HG03064 (cell line): Measurements from ENCODE around the gene USP34.
"Not testable (repeated sequence)": the region's sequence is repeated elsewhere in the genome, so short reads cannot be mapped to it uniquely, and the experiment has no call there.

Source experiments
- ATAC-seq: cut with Tn5 transposase; IDR thresholded peaks from one replicate; pipeline ENCODE4 v1.9.1; 2021; ENCODE audit warnings: low read depth; ENCODE audit not compliant: unreplicated experiment

The USP34 gene

GRCh38 chr2:61461404-61461803 is 9.5 kb downstream of the USP34 start:
- ATAC-seq, result no peak

- ATAC-seq, result no peak
Observed at GRCh38 chr2:61460163-61460562, 10.7 kb downstream of the USP34 start.

GRCh38 chr2:61456746-61457420 is 14.0 kb downstream of the USP34 start:
- ATAC-seq, result no peak

DNA sequence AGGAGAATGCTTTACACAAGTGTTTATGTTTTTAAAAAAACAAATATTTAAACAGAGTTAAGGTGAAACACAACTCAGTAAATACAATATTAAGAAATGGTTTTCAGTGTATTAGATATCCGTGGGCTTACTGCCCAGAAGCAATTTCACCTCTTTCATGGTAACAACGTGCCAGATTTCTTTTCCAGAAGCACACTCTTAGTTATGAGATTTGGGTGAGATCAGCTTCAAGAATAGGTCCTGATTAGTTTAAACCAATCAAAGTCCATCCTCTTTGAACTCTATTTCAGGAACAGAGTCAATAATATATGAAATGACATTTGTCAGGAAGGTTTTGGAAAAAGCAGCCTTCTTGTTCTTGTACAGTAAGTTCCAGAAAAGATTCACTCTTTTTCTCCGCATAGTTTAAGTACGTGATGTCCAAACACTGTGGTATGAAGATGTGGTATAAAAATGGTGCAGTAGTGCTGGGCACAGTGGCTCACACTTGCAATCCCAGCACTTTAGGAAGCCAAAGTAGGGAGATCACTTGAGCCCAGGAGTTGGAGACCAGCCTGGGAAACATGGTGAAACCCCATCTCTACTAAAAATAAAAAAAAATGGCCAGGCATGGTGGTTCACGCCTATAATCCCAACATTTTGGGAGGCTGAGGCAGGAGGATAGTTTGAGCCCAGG is 14.7 kb downstream of the USP34 start:
- no peak for ATAC-seq

GRCh38 chr2:61454972-61455371 is 15.9 kb downstream of the USP34 start:
- ATAC-seq, result not testable (repeated sequence)

GRCh38 chr2:61454383-61454782 is 16.5 kb downstream of the USP34 start:
- ATAC-seq, result no peak

DNA sequence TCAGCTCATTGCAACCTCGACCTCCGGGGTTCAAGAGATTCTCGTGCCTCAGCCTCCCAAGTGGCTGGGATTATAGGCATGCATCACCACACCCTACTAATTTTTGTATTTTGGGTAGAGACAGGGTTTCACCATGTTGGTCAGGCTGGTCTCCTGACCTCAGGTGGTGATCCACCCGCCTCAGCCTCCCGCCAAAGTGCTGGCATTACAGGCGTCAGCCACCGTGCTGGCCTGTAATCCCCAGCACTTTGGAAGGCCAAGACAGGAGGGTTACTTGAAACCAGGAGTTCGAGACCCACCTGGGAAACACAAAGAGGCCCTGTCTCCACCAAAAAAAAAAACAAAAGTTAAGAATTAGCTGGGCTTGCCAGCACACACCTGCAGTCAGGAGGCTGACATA is 18.5 kb downstream of the USP34 start:
- ATAC-seq, result no peak

- no peak for ATAC-seq
Observed at GRCh38 chr2:61451178-61451577, 19.7 kb downstream of the USP34 start.

DNA sequence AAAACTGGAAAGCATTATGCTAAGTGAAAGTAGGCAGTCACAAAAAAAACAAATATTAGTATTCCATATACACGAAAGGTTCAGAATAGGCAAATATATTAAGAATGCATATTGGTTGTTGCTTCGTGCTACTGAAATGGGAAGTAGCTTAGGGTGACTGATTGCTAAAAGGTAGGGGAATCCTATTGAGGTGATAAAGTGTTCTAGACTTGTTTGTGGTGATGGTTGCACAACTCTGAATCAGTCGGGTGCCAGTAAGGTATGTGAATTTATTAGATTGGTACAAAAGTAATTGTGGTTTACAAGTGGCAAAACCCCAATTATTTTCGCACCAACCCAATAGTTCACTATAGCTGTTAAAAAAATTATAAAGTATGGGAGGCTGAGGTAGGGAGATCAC is 20.7 kb downstream of the USP34 start:
- no peak for ATAC-seq

DNA sequence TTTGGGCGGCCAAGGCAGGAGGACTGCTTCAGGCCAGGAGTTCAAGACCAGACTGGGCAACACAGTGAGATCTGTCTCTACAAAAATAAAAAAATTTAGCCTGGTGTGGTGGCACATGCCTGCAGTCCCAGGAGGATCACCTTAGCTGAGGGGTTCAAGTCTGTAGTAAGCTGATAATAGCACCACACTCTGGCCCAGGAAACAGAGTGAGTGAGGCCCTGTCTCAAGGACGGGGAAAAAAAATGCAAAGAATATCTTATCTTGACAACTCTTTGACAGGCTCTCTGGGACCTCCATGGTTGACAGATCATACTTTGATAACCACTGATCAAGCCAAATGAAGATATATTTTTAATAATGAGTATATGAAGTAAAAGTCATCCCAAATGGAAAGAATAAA is 22.7 kb downstream of the USP34 start:
- no peak for ATAC-seq

GRCh38 chr2:61446971-61447370 is 23.9 kb downstream of the USP34 start:
- ATAC-seq, result not testable (repeated sequence)

- peak; percentile 85 for ATAC-seq
Observed at GRCh38 chr2:61443342-61444041, 27.4 kb downstream of the USP34 start.

DNA sequence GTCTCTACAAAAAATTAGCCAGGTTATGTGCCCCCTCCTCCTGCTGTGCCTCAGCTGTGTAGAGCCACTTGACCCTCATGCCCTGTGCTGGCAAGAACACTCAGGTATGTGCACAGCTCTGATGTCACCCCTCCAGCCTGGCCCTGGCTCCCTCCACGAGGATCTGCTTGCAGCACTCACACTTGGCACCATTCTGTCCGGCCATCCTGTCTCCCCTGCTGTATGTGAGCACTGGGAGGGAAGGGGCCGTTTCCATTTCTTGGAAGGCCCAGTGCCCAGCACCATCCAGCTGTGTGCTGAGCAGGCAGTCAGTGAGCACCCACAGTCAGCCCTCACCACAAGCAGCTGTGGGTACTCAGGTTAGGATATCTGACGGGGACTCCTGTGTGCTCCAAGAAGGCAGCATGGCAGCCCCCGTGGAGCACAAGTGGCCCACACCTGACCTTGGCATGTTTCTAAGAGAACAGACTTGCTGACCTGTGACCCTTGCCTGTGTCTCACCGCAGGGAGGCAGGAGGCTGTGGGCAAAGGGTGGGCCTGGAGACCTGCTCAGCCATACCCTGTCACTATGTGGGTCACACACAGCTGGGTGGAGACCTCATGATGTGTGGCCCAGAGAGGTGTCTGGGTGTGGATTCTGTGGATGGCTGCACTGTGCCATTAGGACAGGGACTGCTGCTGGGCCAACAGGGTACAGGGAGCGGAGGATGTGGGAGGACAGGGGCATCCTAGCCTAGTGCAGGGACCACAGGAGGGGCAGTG is 31.5 kb downstream of the USP34 start:
- no peak for ATAC-seq

DNA sequence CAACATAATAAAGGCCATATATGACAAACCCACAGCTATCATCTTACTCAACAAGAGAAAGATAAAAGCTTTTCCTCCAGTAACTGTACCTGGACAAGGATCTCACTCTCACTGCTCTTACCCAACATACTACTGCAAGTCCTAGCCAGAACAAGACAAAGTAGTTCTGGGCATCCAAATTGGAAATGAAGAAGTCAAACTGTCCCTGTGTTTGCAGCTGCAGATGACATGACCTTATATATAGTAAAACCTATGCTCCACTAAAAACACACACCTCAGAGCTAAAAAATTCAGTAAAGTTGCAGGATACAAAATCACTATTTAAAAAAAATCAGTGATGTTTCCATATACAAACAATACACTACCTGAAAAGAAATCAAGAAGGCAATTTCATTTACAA is 32.2 kb downstream of the USP34 start:
- ATAC-seq, result no peak

GRCh38 chr2:61437170-61437569 is 33.7 kb downstream of the USP34 start:
- no peak for ATAC-seq

GRCh38 chr2:61436092-61436491 is 34.8 kb downstream of the USP34 start:
- no peak for ATAC-seq

DNA sequence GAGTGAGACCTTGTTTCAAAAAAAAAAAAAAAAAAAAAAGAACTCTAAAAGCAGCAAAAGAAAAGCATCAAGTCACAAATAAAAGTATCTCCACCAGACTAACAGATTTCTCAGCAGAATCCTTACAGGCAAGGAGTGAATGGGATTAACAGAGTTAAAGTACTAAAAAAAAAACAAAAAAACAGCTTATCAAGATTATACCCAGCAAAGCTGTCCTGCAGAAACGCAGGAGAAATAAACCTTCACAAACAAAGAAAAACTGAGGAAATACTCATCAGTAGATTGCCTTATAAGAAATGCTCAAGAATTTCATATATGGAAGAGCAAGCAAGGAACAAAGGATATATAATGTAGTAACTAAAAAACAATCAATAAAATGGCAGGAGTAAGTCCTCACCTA is 35.6 kb downstream of the USP34 start:
- no peak for ATAC-seq

GRCh38 chr2:61434314-61434713 is 36.6 kb downstream of the USP34 start:
- no peak for ATAC-seq

GRCh38 chr2:61433606-61434005 is 37.3 kb downstream of the USP34 start:
- ATAC-seq, result no peak

GRCh38 chr2:61432990-61433389 is 37.9 kb downstream of the USP34 start:
- no peak for ATAC-seq

GRCh38 chr2:61431345-61431744 is 39.5 kb downstream of the USP34 start:
- no peak for ATAC-seq
